H9 (cell line): ENCODE results near the gene LRRTM2. TPM values are rescaled to one million over a fixed set of nuclear protein-coding genes. Genes with fewer than 3 reads are reported as not detected.

ENCODE experiments used
- DNase-seq: peaks from one replicate; pipeline ENCODE4 v3.0.0-alpha.2; 2017
- H2AFZ ChIP-seq: one replicate; pipeline ENCODE4 v1.6.1; 2013; ENCODE audit warnings: mild to moderate bottlenecking, low read length, control low read depth, moderate library complexity
- H2AK5ac ChIP-seq: 2 replicates; pipeline ENCODE4 v1.6.1; 2013; ENCODE audit warnings: low read length, control low read depth, mixed read lengths; ENCODE audit not compliant: insufficient read length
- H2BK120ac ChIP-seq: one replicate; pipeline ENCODE4 v1.6.1; 2013; ENCODE audit warnings: low read depth, mild to moderate bottlenecking, low read length, control low read depth, inconsistent platforms; ENCODE audit not compliant: poor library complexity, severe bottlenecking
- H2BK12ac ChIP-seq: 2 replicates; pipeline ENCODE4 v1.6.1; 2013; ENCODE audit warnings: low read length, control low read depth, mixed read lengths, low read depth; ENCODE audit not compliant: insufficient read length
- H2BK15ac ChIP-seq: 2 replicates; pipeline ENCODE4 v1.6.1; 2013; ENCODE audit warnings: low read depth, low read length, control low read depth
- H2BK20ac ChIP-seq: one replicate; pipeline ENCODE4 v1.6.1; 2013; ENCODE audit warnings: low read depth, mild to moderate bottlenecking, low read length, control low read depth, inconsistent platforms; ENCODE audit not compliant: poor library complexity, severe bottlenecking
- H2BK5ac ChIP-seq: 2 replicates; pipeline ENCODE4 v1.6.1; 2013; ENCODE audit warnings: low read length, control low read depth, mixed read lengths; ENCODE audit not compliant: insufficient read length
- H3K14ac ChIP-seq: 2 replicates; pipeline ENCODE4 v1.6.1; 2013; ENCODE audit warnings: low read length, control low read depth; ENCODE audit not compliant: insufficient read depth
- H3K18ac ChIP-seq: 2 replicates; pipeline ENCODE4 v1.6.1; 2013; ENCODE audit warnings: low read depth, mild to moderate bottlenecking, mixed read lengths, low read length, control low read depth; ENCODE audit not compliant: insufficient read length
- H3K23ac ChIP-seq: 2 replicates; pipeline ENCODE4 v1.6.1; 2013; ENCODE audit warnings: low read length, control low read depth, mixed read lengths, low read depth; ENCODE audit not compliant: insufficient read length
- H3K23me2 ChIP-seq: 2 replicates; pipeline ENCODE4 v1.6.1; 2013; ENCODE audit warnings: low read depth, mild to moderate bottlenecking, mixed read lengths, low read length, control low read depth; ENCODE audit not compliant: insufficient read length, poor library complexity, severe bottlenecking
- H3K27ac ChIP-seq: 2 replicates; pipeline ENCODE4 v1.5.1; 2013; ENCODE audit warnings: low read length, control low read depth, mixed read lengths, low read depth; ENCODE audit not compliant: insufficient read length
- H3K27me3 ChIP-seq: 2 replicates; pipeline ENCODE4 v1.6.1; 2013; ENCODE audit warnings: low read length, control low read depth, inconsistent platforms; ENCODE audit not compliant: insufficient read depth
- H3K4ac ChIP-seq: 2 replicates; pipeline ENCODE4 v1.6.1; 2013; ENCODE audit warnings: low read depth, mild to moderate bottlenecking, control low read depth, inconsistent platforms, low read length, moderate library complexity
- H3K4me1 ChIP-seq: 2 replicates; pipeline ENCODE4 v1.6.1; 2013; ENCODE audit warnings: low read length, control low read depth, inconsistent platforms; ENCODE audit not compliant: insufficient read depth
- H3K4me2 ChIP-seq: 2 replicates; pipeline ENCODE4 v1.6.1; 2013; ENCODE audit warnings: low read length, control low read depth, mixed read lengths; ENCODE audit not compliant: insufficient read length, insufficient read depth
- H3K56ac ChIP-seq: 2 replicates; pipeline ENCODE4 v1.6.1; 2013; ENCODE audit warnings: low read depth, mild to moderate bottlenecking, mixed read lengths, low read length, control low read depth; ENCODE audit not compliant: insufficient read length
- H3K79me1 ChIP-seq: 2 replicates; pipeline ENCODE4 v1.6.1; 2013; ENCODE audit warnings: low read depth, mild to moderate bottlenecking, moderate library complexity, low read length, control low read depth, inconsistent platforms; ENCODE audit not compliant: insufficient read depth, poor library complexity, severe bottlenecking
- H3K79me2 ChIP-seq: 2 replicates; pipeline ENCODE4 v1.6.1; 2013; ENCODE audit warnings: low read length, control low read depth, inconsistent platforms; ENCODE audit not compliant: insufficient read depth
- H3K9ac ChIP-seq: 2 replicates; pipeline ENCODE4 v1.6.1; 2013; ENCODE audit warnings: low read length, control low read depth, mixed read lengths; ENCODE audit not compliant: insufficient read length; ENCODE audit errors: extremely low read depth
- H3K9me3 ChIP-seq: one replicate; pipeline ENCODE4 v1.6.1; 2013; ENCODE audit warnings: low read depth, low read length, inconsistent platforms; ENCODE audit not compliant: control insufficient read depth
- H3T11ph ChIP-seq: one replicate; pipeline ENCODE4 v1.6.1; 2013; ENCODE audit warnings: mild to moderate bottlenecking, low read length, control low read depth, inconsistent platforms
- H4K20me1 ChIP-seq: one replicate; pipeline ENCODE4 v1.6.1; 2013; ENCODE audit not compliant: control insufficient read depth, insufficient read length, insufficient read depth
- H4K5ac ChIP-seq: 2 replicates; pipeline ENCODE4 v1.6.1; 2013; ENCODE audit warnings: low read depth, mild to moderate bottlenecking, mixed read lengths, low read length, control low read depth; ENCODE audit not compliant: insufficient read length
- H4K8ac ChIP-seq: replicated peaks from 2 replicates; pipeline ENCODE4 v1.6.1; 2013; ENCODE audit warnings: low read length, control low read depth, mixed read lengths, low read depth; ENCODE audit not compliant: insufficient read length
- H4K91ac ChIP-seq: 2 replicates; pipeline ENCODE4 v1.6.1; 2013; ENCODE audit warnings: low read depth, mild to moderate bottlenecking, moderate library complexity, mixed read lengths, low read length, control low read depth; ENCODE audit not compliant: insufficient read length
- H3K27ac Mint-ChIP-seq, 3 experiments: 2 replicates in 2 of 3; 3 replicates in 1 of 3; pipeline ENCODE4 v1.8.0; 2020 to 2021; ENCODE audit warnings: mixed read lengths in 3 of 3, mild to moderate bottlenecking in 1 of 3, moderate library complexity in 1 of 3
- H3K27me3 Mint-ChIP-seq: 2 replicates; pipeline ENCODE4 v1.8.0; 2021; ENCODE audit warnings: low read depth, mild to moderate bottlenecking, moderate library complexity, mixed read lengths
- H3K36me3 Mint-ChIP-seq, 3 experiments: 2 replicates in 2 of 3; 3 replicates in 1 of 3; pipeline ENCODE4 v1.8.0; 2020 to 2021; ENCODE audit warnings: low read depth in 3 of 3, mixed read lengths in 3 of 3; ENCODE audit not compliant: insufficient read depth in 1 of 3
- H3K4me1 Mint-ChIP-seq, 2 experiments: 2 replicates each; pipeline ENCODE4 v1.8.0; 2020; ENCODE audit warnings: mixed read lengths in 2 of 2
- H3K4me3 Mint-ChIP-seq, 2 experiments: 2 replicates in 1 of 2; 3 replicates in 1 of 2; pipeline ENCODE4 v1.8.0; 2020 to 2021; ENCODE audit warnings: mild to moderate bottlenecking in 2 of 2, mixed read lengths in 2 of 2, moderate library complexity in 1 of 2
- H3K9me3 Mint-ChIP-seq, 2 experiments: 2 replicates in 1 of 2; 3 replicates in 1 of 2; pipeline ENCODE4 v1.8.0; 2020; ENCODE audit warnings: mild to moderate bottlenecking in 2 of 2, mixed read lengths in 2 of 2, moderate library complexity in 1 of 2
- total RNA-seq: library from RNA; stranded (reverse); gene quantifications from 2 replicates; pipeline ENCODE4 v1.2.1, GENCODE V29; 2021
- TF ChIP-seq, protein P1 (sequence below): fragments of 200-600 bp; sonication (generic); conservative IDR thresholded peaks from 3 replicates; pipeline ENCODE4 v1.8.0; 2021; ENCODE audit warnings: antibody characterized with exemption, mild to moderate bottlenecking

Gene LRRTM2
- total RNA-seq, 1 experiment from 2014 or later: not detected

DNA sequence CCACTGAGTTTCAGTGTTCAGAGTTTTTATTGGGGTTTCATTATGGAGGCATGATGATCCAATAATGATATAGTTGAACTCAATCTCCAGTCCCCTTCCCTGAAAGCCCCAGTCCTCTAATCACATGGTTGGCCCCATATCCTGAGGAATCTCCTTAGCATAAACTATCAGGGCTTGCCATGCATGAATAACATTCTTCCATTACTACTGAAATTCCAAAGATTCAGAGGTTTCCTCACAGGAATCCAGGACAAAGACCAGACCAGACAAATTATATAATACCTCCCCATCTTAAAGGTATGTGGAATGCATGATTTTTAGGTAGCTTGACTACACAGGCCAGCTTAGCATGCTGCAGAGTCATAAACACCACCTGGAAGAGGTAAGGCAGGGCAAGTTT lies 15.5 kb upstream of the LRRTM2 start:
- Histone ChIP-seq H3K18ac (no peak overlapping the region), H3K23ac (no peak overlapping the region), H3K27me3 (no peaks in the 10 kb centered on the region), H2BK5ac (no peak overlapping the region), H3K4ac (no peak overlapping the region), H3K9ac (no peak overlapping the region), H3K79me1 (no peaks in the 10 kb centered on the region), H4K5ac (no peak overlapping the region), H2AFZ (no peak overlapping the region), H3K27ac (no peak overlapping the region), H3K56ac (no peak overlapping the region), H3K9me3 (peaks cover 25% of the 10 kb centered on the region), H3K23me2 (no peaks in the 10 kb centered on the region), H4K20me1 (no peaks in the 10 kb centered on the region), H2AK5ac (no peak overlapping the region), H4K91ac (no peak overlapping the region), H3K4me1 (no peaks in the 10 kb centered on the region), H3K79me2 (no peaks in the 10 kb centered on the region), H3T11ph (no peak overlapping the region), H2BK12ac (no peak overlapping the region), H3K14ac (no peak overlapping the region), H3K4me2 (no peak overlapping the region), H2BK120ac (no peak overlapping the region), H2BK20ac (no peak overlapping the region), H2BK15ac (no peak overlapping the region), H4K8ac (no peak overlapping the region)
- H3K9me3 Mint-ChIP-seq: peaks cover 19 to 24% of the 10 kb centered on the region in 2 experiments
- H3K27ac Mint-ChIP-seq: no peak overlapping the region
- H3K4me3 Mint-ChIP-seq: no peak overlapping the region
- peaks cover 52 to 71% (median 58%) of the 10 kb centered on the region in 3 experiments for H3K36me3 Mint-ChIP-seq
- TF ChIP-seq, protein P1, sequence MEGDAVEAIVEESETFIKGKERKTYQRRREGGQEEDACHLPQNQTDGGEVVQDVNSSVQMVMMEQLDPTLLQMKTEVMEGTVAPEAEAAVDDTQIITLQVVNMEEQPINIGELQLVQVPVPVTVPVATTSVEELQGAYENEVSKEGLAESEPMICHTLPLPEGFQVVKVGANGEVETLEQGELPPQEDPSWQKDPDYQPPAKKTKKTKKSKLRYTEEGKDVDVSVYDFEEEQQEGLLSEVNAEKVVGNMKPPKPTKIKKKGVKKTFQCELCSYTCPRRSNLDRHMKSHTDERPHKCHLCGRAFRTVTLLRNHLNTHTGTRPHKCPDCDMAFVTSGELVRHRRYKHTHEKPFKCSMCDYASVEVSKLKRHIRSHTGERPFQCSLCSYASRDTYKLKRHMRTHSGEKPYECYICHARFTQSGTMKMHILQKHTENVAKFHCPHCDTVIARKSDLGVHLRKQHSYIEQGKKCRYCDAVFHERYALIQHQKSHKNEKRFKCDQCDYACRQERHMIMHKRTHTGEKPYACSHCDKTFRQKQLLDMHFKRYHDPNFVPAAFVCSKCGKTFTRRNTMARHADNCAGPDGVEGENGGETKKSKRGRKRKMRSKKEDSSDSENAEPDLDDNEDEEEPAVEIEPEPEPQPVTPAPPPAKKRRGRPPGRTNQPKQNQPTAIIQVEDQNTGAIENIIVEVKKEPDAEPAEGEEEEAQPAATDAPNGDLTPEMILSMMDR: no peak
- DNase-seq: no peak
- no peaks in the 10 kb centered on the region; the same call in 1 of the 2 replicates for H3K27me3 Mint-ChIP-seq
- H3K4me1 Mint-ChIP-seq: peaks cover 9% of the 10 kb centered on the region in 2 experiments
